ENCODE measurements around the gene SCAF8.

- TF ChIP-seq CTCF (IDR thresholded peaks at IDR 0.05 in 8 of 11, conservative IDR thresholded peaks at IDR 0.05 in 3 of 11) (peak in 8 of 11 experiments; percentile 18 to 62 (median 45)), POLR2AphosphoS5 (IDR thresholded peaks at IDR 0.05) (no peak)
Observed at GRCh38 chr6:154805288-154805911, 72.2 kb downstream of the SCAF8 start.

Data from spleen (tissue), 7 donors.